Lung (tissue), 12 donors: ENCODE measurements around the gene CCDC90B. TPM values are rescaled to one million over a fixed set of nuclear protein-coding genes. Genes with fewer than 3 reads are reported as not detected.
"Not testable (repeated sequence)": the region's sequence is repeated elsewhere in the genome, so short reads cannot be mapped to it uniquely, and the experiment has no call there.

ENCODE experiments used
- ATAC-seq: fragments of 200-7000 bp; cut with Tn5 transposase; one replicate; pipeline ENCODE4 v1.9.1; 2020; ENCODE audit warnings: moderate number of reproducible peaks; ENCODE audit not compliant: insufficient read depth, low FRiP score
- DNase-seq, 3 donors: peaks; one replicate each; pipeline ENCODE4 v3.0.0-alpha.2; 2013 to 2017
- H3K27ac ChIP-seq, 2 donors: one replicate each; pipeline ENCODE4 v1.5.1; 2013; ENCODE audit warnings: mild to moderate bottlenecking in 2 of 2, moderate library complexity in 2 of 2, control low read depth in 1 of 2, inconsistent platforms in 1 of 2, low read depth in 1 of 2, low read length in 1 of 2
- H3K27me3 ChIP-seq, 3 donors: one replicate each; pipeline ENCODE4 v1.5.1; 2013; ENCODE audit warnings: low read length in 2 of 3; ENCODE audit not compliant: control insufficient read depth in 3 of 3, insufficient read depth in 3 of 3
- H3K36me3 ChIP-seq, 4 donors: one replicate each; pipeline ENCODE4 v1.5.1; 2013; ENCODE audit warnings: low read length in 4 of 4, mild to moderate bottlenecking in 1 of 4, moderate library complexity in 1 of 4; ENCODE audit not compliant: control insufficient read depth in 4 of 4, insufficient read depth in 4 of 4
- H3K4me1 ChIP-seq, 5 donors: one replicate each; pipeline ENCODE4 v1.5.1; 2013; ENCODE audit warnings: low read length in 5 of 5, mild to moderate bottlenecking in 2 of 5, moderate library complexity in 1 of 5; ENCODE audit not compliant: control insufficient read depth in 5 of 5, insufficient read depth in 5 of 5
- H3K4me3 ChIP-seq: one replicate; pipeline ENCODE4 v1.5.1; 2013; ENCODE audit warnings: mild to moderate bottlenecking, control low read depth, moderate library complexity
- H3K9ac ChIP-seq, 2 donors: one replicate each; pipeline ENCODE4 v1.5.1; 2013; ENCODE audit warnings: low read length in 2 of 2, control low read depth in 1 of 2; ENCODE audit not compliant: insufficient read depth in 1 of 2
- H3K9me3 ChIP-seq, 4 donors: one replicate each; pipeline ENCODE4 v1.5.1; 2013; ENCODE audit warnings: low read length in 3 of 4, mild to moderate bottlenecking in 1 of 4, moderate library complexity in 1 of 4; ENCODE audit not compliant: control insufficient read depth in 4 of 4, insufficient read depth in 3 of 4
- CTCF ChIP-seq: IDR thresholded peaks from 2 replicates; pipeline ENCODE4 v1.5.1; 2012; ENCODE audit warnings: mild to moderate bottlenecking; ENCODE audit errors: control extremely low read depth, extremely low read depth
- WGBS, 2 donors: extraction: QIAGEN DNeasy Blood & Tissue Kit; methylation state at CpG; one replicate each; pipeline ENCODE4 v1.1.7; 2013; 5-methylcytosine and 5-hydroxymethylcytosine counted together
- polyA plus RNA-seq, 2 donors: library from polyadenylated mRNA; stranded (reverse); fragments of 200-250 nt; gene quantifications; one replicate each; pipeline ENCODE4 v1.2.1, GENCODE V29; 2013
- total RNA-seq, 2 donors: library from RNA; depleted of rRNA in 1 of 2; stranded (reverse); fragments of >200 nt in 1 of 2; gene quantifications; one replicate each; pipeline ENCODE4 v1.2.1, GENCODE V29; 2014 to 2021
- donor health status: control.
- donor health status: control.
- donor health status: Bipolar disorder and iron deficiency.
- donor health status: healthy.
- donor health status: DM: yes; HTN: yes; CAD: no.

The CCDC90B gene
- total and polyA plus RNA-seq, 4 donors: 18.8 to 60.9 (median 21.8) TPM

- DNase-seq: no peak
- Histone ChIP-seq H3K4me3 (no peak overlapping the region), H3K9me3 (no peaks in the 10 kb centered on the region), H3K27ac (no peak overlapping the region), H3K27me3 (no peaks in the 10 kb centered on the region), H3K4me1 (no peaks in the 10 kb centered on the region), H3K9ac (no peak overlapping the region), H3K36me3 (no peaks in the 10 kb centered on the region)
- 86 to 92% methylated on average over 2 of the region's 2 CpGs for WGBS, 2 donors
- ATAC-seq: no peak
- TF ChIP-seq CTCF: no peak
These were observed 25.5 kb upstream of the CCDC90B start for GRCh38 chr11:83311701-83312100.

- no peaks in the 10 kb centered on the region for H3K36me3 ChIP-seq
- no peaks in the 10 kb centered on the region for H3K4me1 ChIP-seq
- ATAC-seq (no peak), DNase-seq (no peak)
- no peak for TF ChIP-seq CTCF
- no peaks in the 10 kb centered on the region for H3K27me3 ChIP-seq
- H3K9me3 ChIP-seq: no peaks in the 10 kb centered on the region
- H3K4me3 ChIP-seq: no peak overlapping the region
- H3K27ac ChIP-seq: no peak overlapping the region
- H3K9ac ChIP-seq: no peak overlapping the region
These were observed 24.6 kb upstream of the CCDC90B start for GRCh38 chr11:83310718-83311117.

DNA sequence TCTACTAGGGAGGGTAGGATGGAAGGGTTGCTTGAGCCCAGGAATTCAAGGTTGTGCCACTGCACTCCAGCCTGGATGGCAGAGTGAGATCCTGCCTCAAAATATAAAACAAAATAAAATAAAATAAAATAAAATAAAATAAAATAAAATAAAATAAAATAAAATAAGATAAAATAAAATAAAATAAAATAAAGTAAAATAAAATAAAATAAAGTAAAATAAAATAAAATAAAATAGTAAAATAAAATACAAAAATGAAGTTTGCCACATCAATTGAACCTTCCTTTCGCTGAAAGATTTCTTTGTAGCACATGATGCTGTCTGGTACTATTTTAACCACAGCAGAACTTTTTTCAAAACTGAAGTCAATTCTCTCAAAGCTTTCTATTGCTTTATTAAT is 22.4 kb upstream of the CCDC90B start:
- H3K36me3 ChIP-seq, DNase-seq, H3K9me3 ChIP-seq, H3K27me3 ChIP-seq, H3K4me3 ChIP-seq, H3K9ac ChIP-seq, H3K27ac ChIP-seq, ATAC-seq, H3K4me1 ChIP-seq: not testable (repeated sequence)
- WGBS, 2 donors: 93 to 98% methylated on average over 1 of the region's 1 CpG

DNA sequence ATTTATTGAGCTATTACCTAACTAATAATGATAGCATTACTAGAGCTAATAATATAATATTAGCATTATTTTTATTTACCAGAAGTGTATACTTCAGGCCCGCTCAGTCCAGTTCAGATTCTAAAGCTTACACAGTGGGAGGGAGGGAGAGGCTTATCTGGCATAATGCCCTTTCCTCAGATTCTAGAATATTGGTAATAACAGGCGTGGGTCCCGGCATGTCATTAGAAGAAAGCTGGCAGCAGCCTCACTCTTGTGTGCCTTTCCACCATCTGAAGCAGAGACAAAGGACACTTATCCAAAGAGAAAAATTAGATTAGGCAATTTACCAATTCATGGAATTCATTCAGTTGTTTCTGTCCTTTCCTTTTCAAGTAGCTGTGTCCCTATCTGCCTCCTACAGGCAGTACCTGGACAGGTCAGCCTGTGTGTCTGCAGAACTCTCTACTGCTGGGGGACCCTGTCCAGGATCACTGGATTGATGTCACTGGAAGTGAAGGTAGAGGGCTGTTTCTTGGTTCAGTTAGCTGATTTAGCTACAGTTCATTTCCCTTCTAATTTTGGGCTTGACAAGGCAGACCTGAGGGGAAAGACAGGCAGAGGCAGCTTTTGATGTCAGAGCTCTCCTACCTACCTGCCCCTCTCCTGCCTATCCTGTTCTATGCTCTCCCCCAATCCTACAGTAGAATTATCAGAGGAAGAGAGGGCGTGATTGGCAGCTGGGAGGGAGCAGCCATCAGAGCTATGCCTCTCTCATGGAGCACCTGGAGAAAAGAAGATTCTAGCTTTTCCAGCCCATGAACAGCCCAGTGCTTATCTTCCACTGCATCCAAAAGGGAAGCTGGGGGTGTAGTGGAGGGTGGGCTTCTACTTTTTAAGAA is 20.3 kb upstream of the CCDC90B start:
- DNase-seq: no peak
- no peak for ATAC-seq
- H3K9me3 ChIP-seq: peaks cover 0 to 2% (median 0%) of the 10 kb centered on the region in 4 donors
- peaks cover 0 to 2% (median 0%) of the 10 kb centered on the region in 5 donors for H3K4me1 ChIP-seq
- TF ChIP-seq CTCF: no peak
- no peak overlapping the region for H3K27ac ChIP-seq
- no peak overlapping the region for H3K4me3 ChIP-seq
- no peaks in the 10 kb centered on the region for H3K36me3 ChIP-seq
- 90 to 92% methylated on average over 4 of the region's 4 CpGs for WGBS, 2 donors
- no peak overlapping the region for H3K9ac ChIP-seq
- no peaks in the 10 kb centered on the region for H3K27me3 ChIP-seq
